GM08714 (cell line): Measurements from ENCODE around the gene RNF115.

ENCODE experiments used
- H3K4me3 ChIP-seq: fragments of 200-500 bp; sonication (Bioruptor generic); 2 replicates; pipeline ENCODE4 v1.5.1; 2014; ENCODE audit warnings: mild to moderate bottlenecking, low read length, inconsistent platforms
- ZNF274 ChIP-seq: IDR thresholded peaks from 2 replicates; pipeline ENCODE4 v1.6.1; 2012; ENCODE audit warnings: mild to moderate bottlenecking, low read depth, low read length

The RNF115 gene

DNA sequence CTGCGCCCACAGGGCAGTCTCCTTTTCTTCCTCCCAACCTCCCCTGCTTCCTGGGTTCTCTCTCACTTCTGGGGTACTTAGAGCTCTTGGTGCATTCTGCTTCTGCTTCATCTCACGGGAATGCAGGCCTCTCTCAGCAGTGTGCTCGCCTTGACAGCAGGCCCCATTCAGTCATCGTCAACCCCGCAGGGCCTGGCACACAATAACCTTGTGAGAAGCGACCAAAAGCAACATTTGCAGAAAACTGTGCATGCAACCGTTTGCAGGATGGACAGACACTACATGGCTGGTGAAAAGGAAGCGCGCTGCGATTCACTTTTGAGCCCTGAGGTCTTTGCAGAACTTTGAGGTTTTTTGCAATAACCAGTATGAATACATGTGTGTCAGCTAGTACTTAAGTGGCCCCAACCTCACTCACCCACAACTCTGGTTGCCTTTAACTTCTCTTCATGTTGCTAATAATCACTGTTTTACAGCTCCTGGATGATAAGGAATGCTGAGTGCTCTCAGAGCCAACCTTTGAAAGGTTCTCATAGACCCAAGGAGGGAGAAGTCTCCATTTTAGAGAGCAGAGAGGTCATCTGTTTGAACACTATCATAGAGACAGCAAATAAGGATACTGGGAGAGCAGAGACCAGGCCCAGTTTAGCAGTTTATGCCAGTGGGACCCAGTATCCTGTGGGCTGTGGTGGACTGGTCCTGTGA is 107.1 kb downstream of the RNF115 start:
- no peak for TF ChIP-seq ZNF274
- H3K4me3 ChIP-seq: no peak overlapping the region

DNA sequence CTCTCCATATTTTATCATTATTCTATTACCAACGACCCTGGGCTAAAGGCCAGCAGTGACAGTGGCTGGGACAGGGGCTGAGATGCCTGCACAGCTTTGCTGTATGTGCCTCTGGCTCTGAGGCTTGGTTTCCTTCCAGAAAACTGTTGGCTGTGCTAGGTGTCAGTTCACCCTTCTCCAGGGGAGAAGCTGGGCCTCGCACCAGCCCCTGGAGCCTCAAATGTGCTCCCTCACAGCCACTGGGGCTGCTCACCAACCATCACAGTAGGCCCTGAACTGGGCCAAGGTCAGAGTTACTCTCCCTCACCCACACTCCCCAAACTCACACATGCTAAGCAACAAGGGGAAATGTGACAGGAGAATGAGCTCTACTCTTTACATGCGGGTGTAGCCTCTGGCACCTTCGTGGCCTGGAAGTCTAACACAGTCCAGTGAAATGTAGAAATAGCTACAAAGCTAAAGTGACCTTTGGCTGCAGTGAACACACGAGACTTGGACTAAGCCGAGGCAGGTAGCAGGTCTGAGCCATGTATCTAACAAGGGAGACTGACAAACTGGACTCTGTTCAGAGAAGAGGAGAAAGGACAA is 109.3 kb downstream of the RNF115 start:
- no peak overlapping the region for H3K4me3 ChIP-seq
- no peak for TF ChIP-seq ZNF274

DNA sequence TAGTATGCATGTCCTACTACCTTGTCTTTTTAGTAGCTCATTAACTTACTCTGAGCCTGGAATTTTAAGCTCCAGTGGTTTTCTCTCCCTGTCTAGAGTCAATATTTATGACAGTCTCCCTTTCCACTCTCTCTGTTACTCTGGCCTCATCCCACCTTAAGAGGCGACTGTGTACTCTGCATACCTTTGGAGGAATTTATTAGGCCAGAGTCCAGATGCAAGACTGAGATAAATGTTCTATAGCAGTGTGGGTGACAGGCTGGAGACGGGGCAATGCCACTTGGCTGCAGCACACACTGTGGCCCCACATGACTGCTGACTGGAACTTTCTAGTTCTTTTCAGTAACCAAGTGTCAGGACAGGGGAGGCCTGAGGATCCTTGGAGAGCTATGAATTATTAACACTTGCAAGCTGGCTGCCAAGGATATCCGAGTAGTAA is 112.7 kb downstream of the RNF115 start:
- no peak overlapping the region for H3K4me3 ChIP-seq
- no peak for TF ChIP-seq ZNF274

DNA sequence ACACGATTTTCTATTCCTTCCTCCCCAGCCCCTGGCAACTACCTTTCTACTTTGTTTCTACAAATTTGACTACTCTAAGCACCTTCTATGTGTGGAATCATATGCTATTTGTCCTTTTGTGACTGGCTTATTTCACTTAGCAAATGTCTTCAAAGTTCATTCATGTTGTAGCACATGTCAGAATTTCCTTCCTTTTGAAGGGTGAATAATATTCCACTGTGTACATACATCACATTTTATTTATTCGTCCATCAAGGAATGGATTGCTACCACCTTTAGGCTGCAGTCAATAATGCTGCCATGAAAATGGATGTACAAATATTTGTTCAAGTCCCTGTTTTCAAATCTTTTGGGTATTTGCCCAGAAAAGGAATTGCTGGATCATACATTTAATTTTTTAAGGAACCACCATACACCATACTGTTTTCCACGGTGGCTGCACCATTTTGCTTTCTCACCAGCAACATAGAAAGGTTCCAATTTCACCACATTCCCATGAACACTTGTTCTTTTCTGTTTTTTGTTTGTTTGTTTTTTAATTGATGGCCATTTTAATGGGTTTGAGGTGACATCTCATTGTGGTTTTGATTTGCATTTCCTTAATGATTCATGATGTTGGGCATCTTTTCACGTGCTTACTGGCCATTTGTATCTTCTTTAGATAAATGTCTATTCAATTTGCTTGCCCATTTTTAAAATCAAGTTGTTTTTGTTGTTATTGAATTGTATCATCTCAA is 113.4 kb downstream of the RNF115 start:
- TF ChIP-seq ZNF274: no peak
- H3K4me3 ChIP-seq: no peak overlapping the region

DNA sequence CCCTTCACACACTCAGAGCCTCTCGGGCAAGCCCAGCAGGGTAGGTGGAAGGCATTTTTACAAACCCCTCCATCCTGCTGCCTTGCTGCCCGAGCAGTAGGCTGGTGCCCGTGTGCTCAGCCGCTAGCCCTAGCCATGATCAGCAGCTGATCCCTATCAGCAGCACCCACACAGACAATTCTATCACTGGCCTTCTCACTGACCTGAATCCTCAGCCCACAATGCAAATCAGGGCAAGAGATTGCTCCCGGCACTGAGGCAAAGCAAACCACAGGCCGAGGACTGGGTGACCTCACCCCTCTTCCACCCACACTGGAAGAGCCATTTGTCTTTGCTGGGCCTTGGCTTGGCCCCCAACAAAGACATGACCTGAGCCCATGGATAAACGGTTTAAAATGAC is 115.8 kb downstream of the RNF115 start:
- no peak overlapping the region for H3K4me3 ChIP-seq
- TF ChIP-seq ZNF274: no peak

DNA sequence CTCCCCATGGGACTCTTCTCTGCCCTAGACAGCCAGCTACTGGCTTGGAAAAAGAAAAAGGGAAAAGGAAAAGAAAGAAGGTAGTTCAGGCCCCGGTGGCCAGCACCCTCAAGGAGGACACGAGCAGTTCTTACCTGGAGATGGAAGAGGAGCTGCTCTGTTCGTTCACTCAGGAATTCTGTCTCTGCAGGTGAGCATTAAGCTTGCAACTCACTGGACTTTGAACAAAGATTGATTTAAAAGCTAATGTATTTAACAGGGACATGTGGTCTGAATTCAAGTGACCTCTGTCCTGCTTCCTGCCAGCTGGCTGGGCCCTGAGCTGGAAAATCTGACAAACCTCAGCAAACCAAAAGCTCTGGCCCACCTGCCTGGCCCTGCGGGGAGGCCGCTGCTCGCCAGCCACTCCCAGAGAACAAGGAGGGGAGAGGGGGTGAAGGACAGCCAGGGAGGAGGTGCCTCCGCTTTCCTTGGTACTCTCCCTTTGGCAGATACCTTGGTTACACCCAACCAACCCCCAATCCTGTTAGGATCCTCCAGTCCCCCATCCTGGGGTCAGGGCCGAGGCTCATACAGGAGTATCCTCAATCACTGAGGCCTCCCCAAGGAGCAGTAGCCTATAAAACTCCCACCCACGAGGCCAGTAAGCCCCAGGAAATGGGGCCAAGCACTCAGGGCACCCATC is 116.6 kb downstream of the RNF115 start, which contains the start of gene PDZK1:
PDZK1 (minus strand) TSS at position 186 of the 685 bp plus-strand sequence. CDS start 19,347 bp downstream, outside the sequence.
- no peak for TF ChIP-seq ZNF274
- H3K4me3 ChIP-seq: no peak within 1 kb of the TSS

DNA sequence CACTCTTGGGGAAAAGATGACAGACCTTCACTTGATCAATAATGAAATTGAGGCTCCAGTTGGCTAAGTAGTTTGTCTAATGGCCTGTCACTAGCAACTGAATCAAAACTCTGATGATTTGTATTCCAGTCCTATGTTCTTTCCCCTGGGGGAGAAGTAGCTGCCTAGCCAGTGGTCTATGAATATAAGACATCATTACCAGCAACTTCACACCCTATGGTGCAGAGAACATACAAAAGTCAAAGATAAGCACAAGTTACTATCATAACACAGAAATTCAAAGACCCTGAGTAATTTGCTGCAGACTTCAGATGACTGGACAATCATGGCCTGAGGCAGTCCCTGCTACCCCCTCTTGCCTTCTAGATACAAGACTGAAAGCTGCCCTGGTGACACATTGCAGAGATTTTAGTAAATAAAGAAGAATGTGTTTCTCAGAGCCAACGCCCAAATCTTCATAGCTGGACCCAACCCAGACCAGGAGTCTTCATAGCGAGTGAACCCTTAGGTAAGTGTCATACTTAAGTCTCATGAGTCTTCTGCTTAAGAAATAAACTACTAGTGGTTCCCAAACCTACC is 117.7 kb downstream of the RNF115 start:
- H3K4me3 ChIP-seq: no peak overlapping the region
- no peak for TF ChIP-seq ZNF274

DNA sequence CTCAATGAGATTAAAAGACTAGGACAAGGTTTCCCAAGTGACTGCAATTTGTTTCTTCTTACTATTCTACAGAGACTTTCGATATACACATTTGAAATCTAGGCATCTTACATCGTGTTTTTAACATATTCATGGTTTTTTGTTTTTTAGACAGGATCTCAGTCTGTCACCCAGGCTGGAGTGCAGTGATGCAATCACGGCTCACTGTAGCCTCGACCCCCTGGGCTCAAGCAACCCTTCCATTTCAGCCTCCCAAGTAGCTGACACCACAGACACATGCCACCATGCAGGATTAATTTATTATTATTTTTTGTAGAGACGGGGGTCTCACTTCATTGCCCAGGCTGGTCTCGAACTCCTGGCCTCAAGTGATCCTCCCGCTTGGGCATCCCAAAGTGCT is 118.3 kb downstream of the RNF115 start:
- TF ChIP-seq ZNF274: no peak
- H3K4me3 ChIP-seq: no peak overlapping the region

DNA sequence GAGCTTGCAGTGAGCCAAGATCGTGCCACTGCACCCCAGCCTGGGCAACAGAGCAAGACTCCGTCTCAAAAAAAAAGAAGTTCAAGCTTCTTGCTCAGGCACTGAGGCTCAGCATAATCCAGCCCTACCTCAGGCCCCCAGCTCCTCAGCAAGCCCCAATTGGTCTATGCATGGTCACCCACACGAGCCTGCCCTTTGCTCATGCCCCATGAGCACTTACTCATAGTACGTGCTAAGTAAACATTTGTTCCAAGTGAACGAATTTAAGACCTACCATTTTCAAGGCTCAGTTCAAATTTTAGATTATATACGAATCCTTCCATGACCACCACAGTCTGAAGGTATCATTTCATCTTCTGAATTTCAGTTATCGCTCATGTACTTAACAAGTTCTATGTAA is 121.1 kb downstream of the RNF115 start:
- TF ChIP-seq ZNF274: no peak
- no peak overlapping the region for H3K4me3 ChIP-seq

DNA sequence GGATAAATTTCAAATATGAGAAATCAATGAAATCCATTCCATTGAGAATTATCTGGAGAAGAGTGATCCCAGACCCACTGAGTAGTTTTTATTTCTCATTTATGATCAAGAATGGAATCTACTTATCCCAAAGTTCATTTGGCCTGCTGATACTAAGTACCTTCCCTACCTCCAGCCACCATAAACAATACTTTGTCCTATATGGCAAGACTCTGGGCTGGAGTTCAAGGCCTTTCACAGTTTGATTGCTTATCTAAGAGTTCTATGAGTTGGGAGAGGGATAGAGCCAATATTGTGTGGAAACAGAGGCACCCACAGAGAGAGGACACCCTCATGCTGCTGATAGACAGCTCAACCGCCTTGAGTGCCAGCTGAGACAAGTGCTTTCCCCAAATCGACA is 121.8 kb downstream of the RNF115 start:
- H3K4me3 ChIP-seq: no peak overlapping the region

DNA sequence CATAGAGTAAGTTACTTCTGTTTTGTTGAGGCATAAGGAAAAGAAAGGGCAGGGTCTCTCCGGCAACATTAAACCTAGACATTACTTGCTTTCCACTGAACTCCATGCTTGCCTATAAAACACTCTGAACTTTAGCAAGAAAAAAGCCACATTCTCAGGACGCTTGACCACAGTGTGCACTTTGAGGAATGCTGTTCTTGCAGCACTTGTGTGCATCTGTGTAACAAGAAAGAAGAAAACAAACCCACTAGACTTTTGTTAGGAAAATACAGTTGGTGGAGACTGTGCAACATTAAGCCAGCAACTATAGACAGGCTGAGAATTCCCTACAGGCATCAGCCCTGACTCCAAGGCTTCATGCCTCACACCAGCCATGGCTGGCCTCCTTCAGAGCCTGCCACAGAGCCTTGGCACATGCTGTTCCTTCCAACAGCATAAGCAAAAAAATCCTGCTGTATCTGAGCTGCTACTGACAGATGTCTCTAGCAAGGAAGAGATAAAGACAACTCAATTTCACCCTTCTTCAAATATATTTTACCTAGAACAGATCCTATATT is 122.5 kb downstream of the RNF115 start:
- no peak for TF ChIP-seq ZNF274
- no peak overlapping the region for H3K4me3 ChIP-seq

More for the DNA sequence above, 121.8 kb downstream of the RNF115 start:
- TF ChIP-seq ZNF274: no peak

DNA sequence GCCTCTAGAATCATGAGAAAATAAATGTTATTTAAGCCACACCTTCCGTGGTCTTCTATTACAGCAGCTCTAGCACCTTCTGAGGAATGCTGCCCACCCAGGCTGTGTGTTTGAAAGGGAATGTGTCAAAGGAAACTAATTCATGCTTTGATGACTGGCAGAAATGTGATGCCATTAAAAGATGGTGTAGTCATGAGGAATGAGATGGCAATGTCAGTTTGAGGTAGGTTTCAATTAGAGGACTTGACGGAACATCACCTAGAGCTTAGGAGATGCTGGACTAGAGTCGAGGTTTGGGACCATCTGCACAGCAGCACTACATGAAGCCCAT is 127.3 kb downstream of the RNF115 start:
- TF ChIP-seq ZNF274: no peak
- H3K4me3 ChIP-seq: no peak overlapping the region

DNA sequence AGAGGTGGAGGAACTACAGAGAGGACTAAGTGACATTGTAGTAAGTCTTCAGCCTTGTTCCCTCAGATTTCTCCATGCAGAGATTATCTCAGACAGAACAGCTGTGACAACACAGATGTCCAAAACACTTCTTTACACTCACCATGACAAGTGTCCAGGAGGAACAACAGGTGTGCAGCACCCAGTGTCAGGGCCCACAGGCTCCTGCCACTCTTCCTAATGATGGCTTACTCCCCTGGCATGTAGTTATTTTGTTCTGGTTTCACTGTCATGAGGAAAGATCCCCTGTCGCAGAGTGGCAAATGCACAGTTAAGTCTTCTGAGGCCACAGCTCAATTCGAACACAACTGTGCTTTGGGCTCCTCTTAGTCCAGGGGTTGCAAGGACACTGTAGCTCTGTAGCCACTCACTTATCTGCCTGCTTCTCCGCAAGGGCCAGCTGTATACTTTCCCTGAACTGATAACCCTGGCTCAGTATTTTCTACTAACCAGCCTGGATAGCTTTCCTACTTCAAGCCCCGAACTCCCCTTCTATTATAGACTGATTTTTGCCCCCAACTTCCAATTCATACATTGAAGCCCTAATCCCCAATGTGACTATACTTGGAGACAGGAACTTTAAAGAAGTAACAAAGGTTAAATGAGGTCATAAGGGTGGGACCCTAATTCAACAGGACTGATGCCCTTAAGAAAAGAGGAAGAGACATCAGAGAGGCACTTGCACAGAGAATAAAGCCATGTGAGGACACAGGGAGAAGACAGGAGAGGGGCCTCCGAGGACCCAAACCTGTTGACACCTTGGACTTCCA is 127.9 kb downstream of the RNF115 start:
- H3K4me3 ChIP-seq: no peak overlapping the region
- TF ChIP-seq ZNF274: no peak
